Measurements from ENCODE around the gene ALG6.
A peak's percentile ranks its signal among the peaks of the same experiment; 100 is the strongest.

The ALG6 gene

GRCh38 chr1:63367215-63368103 lies at the start of gene ALG6:
Gene ALG6, plus strand, starts transcription at chr1:63367627. Its CDS starts 3,351 bp downstream, at chr1:63370978.
- peak; percentile 98 for DNase-seq

GRCh38 chr1:63317817-63318152 lies 49.6 kb upstream of the ALG6 start:
- DNase-seq, result no peak

GRCh38 chr1:63318201-63318979 lies 49.0 kb upstream of the ALG6 start:
- no peak for DNase-seq

- DNase-seq, result peak; percentile 64
Measured at GRCh38 chr1:63319046-63320021, 48.1 kb upstream of the ALG6 start.

- peak; percentile 66 for DNase-seq
Measured at GRCh38 chr1:63320022-63320721, 47.3 kb upstream of the ALG6 start.

GRCh38 chr1:63321066-63321784 lies 46.2 kb upstream of the ALG6 start:
- peak; percentile 65 for DNase-seq

- DNase-seq, result no peak
Measured at GRCh38 chr1:63321785-63322113, 45.7 kb upstream of the ALG6 start.

- peak; percentile 82 for DNase-seq
Measured at GRCh38 chr1:63322114-63322943, 45.1 kb upstream of the ALG6 start, which contains the start of gene FOXD3. Gene FOXD3, plus strand, starts transcription at chr1:63322567. Its CDS starts 492 bp downstream, at chr1:63323059.

- peak; percentile 81 for DNase-seq
Measured at GRCh38 chr1:63322944-63323864, 44.2 kb upstream of the ALG6 start.

- peak; percentile 56 for DNase-seq
Measured at GRCh38 chr1:63323865-63324778, 43.3 kb upstream of the ALG6 start.

GRCh38 chr1:63324779-63325119 lies 42.7 kb upstream of the ALG6 start:
- DNase-seq, result no peak

- DNase-seq, result no peak
Measured at GRCh38 chr1:63325279-63325985, 42.0 kb upstream of the ALG6 start.

GRCh38 chr1:63326106-63326472 lies 41.3 kb upstream of the ALG6 start:
- DNase-seq, result peak; percentile 56

GRCh38 chr1:63326473-63327380 lies 40.7 kb upstream of the ALG6 start:
- DNase-seq, result peak; percentile 62

- peak; percentile 90 for DNase-seq
Measured at GRCh38 chr1:63327417-63328054, 39.9 kb upstream of the ALG6 start.

- DNase-seq, result no peak
Measured at GRCh38 chr1:63328122-63328521, 39.3 kb upstream of the ALG6 start.

All from islet precursor cell (in vitro differentiated cells).